ENCODE data around the gene SLC17A3. TPM values are rescaled to one million over a fixed set of nuclear protein-coding genes. Genes with fewer than 3 reads are reported as not detected.

Gene SLC17A3
- total and polyA plus RNA-seq, 9 of the 15 experiments (the other 6 are each of a cell fraction or from before 2014, with no cell fraction given): 0.04 to 0.08 TPM; not detected in 7

GRCh38 chr6:25902071-25902470 is 28.0 kb upstream of the SLC17A3 start (continued):
- TF ChIP-seq REST (IDR thresholded peaks at IDR 0.05; ENCODE audit: borderline replicate concordance) (no peak), REST (CRISPR knock-in tag; IDR thresholded peaks at IDR 0.05; ENCODE audit: low read depth) (no peak), FOXP1 (CRISPR knock-in tag; IDR thresholded peaks at IDR 0.05) (no peak), GATAD2B (IDR thresholded peaks at IDR 0.05; ENCODE audit: borderline replicate concordance) (no peak)
